Caco-2 (cell line): ENCODE data around the gene ATG12. TPM values are rescaled to one million over a fixed set of nuclear protein-coding genes. Genes with fewer than 3 reads are reported as not detected.

Source experiments
- BruUV-seq: library from RNA; stranded (reverse); fragments of 400-500 nt; replicated peaks from 2 replicates; lab custom pipeline; 2021; lab: Mats Ljungman, UMichigan
- CTCF ChIA-PET: fragments of 300-600 bp; sonication (Branson Sonifier 250); formaldehyde crosslinking; loops from one replicate; lab custom pipeline; 2022; ENCODE audit warnings: antibody characterized with exemption; lab: Charles Lee
- POLR2A ChIA-PET: fragments of 300-600 bp; sonication (Branson Sonifier 250); formaldehyde crosslinking; loops from one replicate; lab custom pipeline; 2022; ENCODE audit warnings: antibody characterized with exemption; lab: Charles Lee
- DNase-seq, 2 experiments: peaks; one replicate each; pipeline versions ENCODE4 v3.0.0 to v3.0.0-alpha.2; 2020 to 2022
- H3K27me3 ChIP-seq: replicated peaks from 2 replicates; pipeline ENCODE4 v1.6.0; 2011; ENCODE audit warnings: low read length; ENCODE audit not compliant: control insufficient read depth, insufficient read depth
- H3K36me3 ChIP-seq: 2 replicates; pipeline ENCODE4 v1.5.1; 2011; ENCODE audit warnings: low read length; ENCODE audit not compliant: control insufficient read depth, insufficient read depth
- H3K4me1 ChIP-seq: fragments of 250-450 bp; sonication (Bioruptor Pico); 2 replicates; pipeline ENCODE4 v1.5.1; 2020; ENCODE audit warnings: mild to moderate bottlenecking
- H3K4me3 ChIP-seq: 2 replicates; pipeline ENCODE4 v1.5.1; 2011; ENCODE audit warnings: low read depth, mild to moderate bottlenecking, control low read depth, low read length
- H3K9me3 ChIP-seq: fragments of 250-450 bp; sonication (Bioruptor Pico); 2 replicates; pipeline ENCODE4 v1.5.1; 2020; ENCODE audit warnings: mild to moderate bottlenecking, moderate library complexity
- H3K27ac Mint-ChIP-seq: one replicate; pipeline ENCODE4 v1.8.0; 2022; ENCODE audit warnings: mixed read lengths; ENCODE audit not compliant: unreplicated experiment
- H3K27me3 Mint-ChIP-seq: one replicate; pipeline ENCODE4 v1.8.0; 2022; ENCODE audit warnings: mixed read lengths; ENCODE audit not compliant: insufficient read depth, unreplicated experiment
- H3K36me3 Mint-ChIP-seq: one replicate; pipeline ENCODE4 v1.8.0; 2022; ENCODE audit warnings: mild to moderate bottlenecking, mixed read lengths; ENCODE audit not compliant: insufficient read depth, unreplicated experiment
- H3K4me1 Mint-ChIP-seq: one replicate; pipeline ENCODE4 v1.8.0; 2022; ENCODE audit warnings: low read depth, mixed read lengths; ENCODE audit not compliant: unreplicated experiment
- H3K4me3 Mint-ChIP-seq: one replicate; pipeline ENCODE4 v1.8.0; 2022; ENCODE audit warnings: mild to moderate bottlenecking, moderate library complexity, mixed read lengths; ENCODE audit not compliant: unreplicated experiment
- H3K9me3 Mint-ChIP-seq: one replicate; pipeline ENCODE4 v1.8.0; 2022; ENCODE audit warnings: mixed read lengths; ENCODE audit not compliant: unreplicated experiment
- intact Hi-C: fragments of 100-400 bp; cut with micrococcal nuclease; formaldehyde crosslinking; loops from one replicate; pipeline ENCODE4 v1.10.0; 2022; ENCODE audit not compliant: unreplicated experiment
- total RNA-seq: library from RNA; stranded (reverse); gene quantifications from 2 replicates; pipeline ENCODE4 v1.2.3, GENCODE V29; 2022
- TF ChIP-seq, protein P1 (sequence below), 2 experiments: fragments of 200-600 bp in 1 of 2; IDR thresholded peaks; 1 replicate in 1 of 2; 2 replicates in 1 of 2; pipeline versions ENCODE4 v1.5.1 to v1.8.0; 2011 to 2022; ENCODE audit warnings: antibody characterized with exemption in 1 of 2, control low read depth in 1 of 2, inconsistent platforms in 1 of 2, low read depth in 1 of 2, low read length in 1 of 2, mild to moderate bottlenecking in 1 of 2, moderate library complexity in 1 of 2; ENCODE audit not compliant: insufficient read depth in 1 of 2, severe bottlenecking in 1 of 2, unreplicated experiment in 1 of 2

ATG12 gene
- total RNA-seq, 1 experiment from 2014 or later = 46.8 TPM

DNA sequence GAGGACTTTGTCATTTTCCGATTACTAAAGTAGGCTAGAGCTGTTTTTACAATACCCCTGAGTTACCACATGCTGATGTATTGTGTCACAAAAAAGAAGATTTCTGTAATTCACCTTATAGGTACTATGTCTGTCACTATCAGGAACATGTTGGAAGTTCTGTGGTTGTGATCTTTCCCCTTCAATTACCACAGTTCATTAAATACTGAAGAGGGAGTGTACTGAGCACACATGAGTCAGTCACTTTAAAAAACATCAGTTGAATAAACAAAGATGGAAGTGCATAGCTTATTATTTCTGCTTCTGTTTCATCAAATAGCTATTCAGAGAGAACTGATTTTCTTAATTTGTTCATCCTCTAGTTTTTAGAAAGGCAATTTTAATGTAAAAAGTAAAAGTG lies 32.0 kb upstream of the ATG12 start:
- POLR2A ChIA-PET = no interaction called here
- H3K27me3 ChIP-seq = no peaks in the 10 kb centered on the region
- H3K9me3 ChIP-seq = no peaks in the 10 kb centered on the region
- H3K36me3 ChIP-seq = no peaks in the 10 kb centered on the region; the same call in 1 of the 2 replicates
- Mint-ChIP-seq H3K27ac (no peak overlapping the region), H3K4me3 (no peak overlapping the region), H3K36me3 (peaks cover 16% of the 10 kb centered on the region), H3K4me1 (peaks cover 19% of the 10 kb centered on the region), H3K9me3 (no peaks in the 10 kb centered on the region), H3K27me3 (no peaks in the 10 kb centered on the region)
- TF ChIP-seq, protein P1, sequence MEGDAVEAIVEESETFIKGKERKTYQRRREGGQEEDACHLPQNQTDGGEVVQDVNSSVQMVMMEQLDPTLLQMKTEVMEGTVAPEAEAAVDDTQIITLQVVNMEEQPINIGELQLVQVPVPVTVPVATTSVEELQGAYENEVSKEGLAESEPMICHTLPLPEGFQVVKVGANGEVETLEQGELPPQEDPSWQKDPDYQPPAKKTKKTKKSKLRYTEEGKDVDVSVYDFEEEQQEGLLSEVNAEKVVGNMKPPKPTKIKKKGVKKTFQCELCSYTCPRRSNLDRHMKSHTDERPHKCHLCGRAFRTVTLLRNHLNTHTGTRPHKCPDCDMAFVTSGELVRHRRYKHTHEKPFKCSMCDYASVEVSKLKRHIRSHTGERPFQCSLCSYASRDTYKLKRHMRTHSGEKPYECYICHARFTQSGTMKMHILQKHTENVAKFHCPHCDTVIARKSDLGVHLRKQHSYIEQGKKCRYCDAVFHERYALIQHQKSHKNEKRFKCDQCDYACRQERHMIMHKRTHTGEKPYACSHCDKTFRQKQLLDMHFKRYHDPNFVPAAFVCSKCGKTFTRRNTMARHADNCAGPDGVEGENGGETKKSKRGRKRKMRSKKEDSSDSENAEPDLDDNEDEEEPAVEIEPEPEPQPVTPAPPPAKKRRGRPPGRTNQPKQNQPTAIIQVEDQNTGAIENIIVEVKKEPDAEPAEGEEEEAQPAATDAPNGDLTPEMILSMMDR (IDR thresholded peaks at IDR 0.05; ENCODE audit: insufficient read depth in 1 of 2, low read depth in 1 of 2, low read length in 1 of 2, severe bottlenecking in 1 of 2, unreplicated experiment in 1 of 2) = no peak
- intact Hi-C loops = no loop called here
- peaks cover 19% of the 10 kb centered on the region for H3K4me1 ChIP-seq
- CTCF ChIA-PET = no interaction called here
- BruUV-seq = no TSS peak
- no peak overlapping the region for H3K4me3 ChIP-seq
- DNase-seq = no peak

DNA sequence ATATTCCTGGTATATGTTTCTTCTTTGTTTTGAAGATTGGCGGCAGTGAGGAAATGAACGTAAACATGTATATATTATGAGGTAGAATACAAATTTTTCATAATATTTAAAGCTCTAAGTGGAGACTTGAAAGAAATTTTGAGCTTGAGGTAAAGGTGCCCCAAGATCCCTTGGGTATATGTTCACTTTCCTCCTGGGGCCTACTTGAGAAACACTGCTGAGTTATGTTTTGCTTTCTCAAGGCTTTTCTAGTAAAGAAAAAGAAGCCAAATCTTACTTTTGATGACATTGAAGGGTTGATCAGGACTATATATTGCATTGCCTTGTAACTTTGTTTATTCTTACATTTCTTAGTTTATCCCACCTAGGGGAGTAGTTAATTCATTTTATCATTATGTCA lies 31.1 kb upstream of the ATG12 start:
- ChIA-PET CTCF (no interaction called here), POLR2A (no interaction called here)
- Mint-ChIP-seq H3K4me1 (peaks cover 20% of the 10 kb centered on the region), H3K4me3 (no peak overlapping the region), H3K27ac (no peak overlapping the region), H3K27me3 (no peaks in the 10 kb centered on the region), H3K9me3 (no peaks in the 10 kb centered on the region), H3K36me3 (peaks cover 16% of the 10 kb centered on the region)
- H3K27me3 ChIP-seq = no peaks in the 10 kb centered on the region
- BruUV-seq = no TSS peak
- H3K4me3 ChIP-seq = no peak overlapping the region
- no peaks in the 10 kb centered on the region for H3K9me3 ChIP-seq
- H3K36me3 ChIP-seq = no peaks in the 10 kb centered on the region; the same call in 1 of the 2 replicates
- intact Hi-C loops = no loop called here
- TF ChIP-seq, protein P1 (IDR thresholded peaks at IDR 0.05; ENCODE audit: insufficient read depth in 1 of 2, low read depth in 1 of 2, low read length in 1 of 2, severe bottlenecking in 1 of 2, unreplicated experiment in 1 of 2) = no peak
- DNase-seq = no peak
- peaks cover 27% of the 10 kb centered on the region for H3K4me1 ChIP-seq

GRCh38 chr5:115869256-115869795 lies 28.0 kb upstream of the ATG12 start:
- no TSS peak for BruUV-seq
- CTCF ChIA-PET = interaction anchor here (0.6 kb wide), 1 partner anchor 38 kb away, joined by 3 read pairs; no protein-coding TSS in a partner anchor

More at GRCh38 chr5:115869256-115869795, 28.0 kb upstream of the ATG12 start:
- intact Hi-C loops = no loop called here
- H3K27me3 Mint-ChIP-seq = no peaks in the 10 kb centered on the region
- peaks cover 8% of the 10 kb centered on the region for H3K36me3 Mint-ChIP-seq
- peak overlapping the region; percentile 30 for H3K27ac Mint-ChIP-seq
- DNase-seq = peak in 1 of 2 experiments; percentile 10
- Histone ChIP-seq H3K27me3 (no peaks in the 10 kb centered on the region), H3K9me3 (no peaks in the 10 kb centered on the region), H3K4me1 (peaks cover 35% of the 10 kb centered on the region), H3K4me3 (no peak overlapping the region), H3K36me3 (no peaks in the 10 kb centered on the region; the same call in 1 of the 2 replicates)
- peaks cover 30% of the 10 kb centered on the region for H3K4me1 Mint-ChIP-seq
- peak overlapping the region; percentile 28 for H3K4me3 Mint-ChIP-seq
- POLR2A ChIA-PET = no interaction called here
- no peaks in the 10 kb centered on the region for H3K9me3 Mint-ChIP-seq
- TF ChIP-seq, protein P1 (IDR thresholded peaks at IDR 0.05; ENCODE audit: insufficient read depth in 1 of 2, low read depth in 1 of 2, low read length in 1 of 2, severe bottlenecking in 1 of 2, unreplicated experiment in 1 of 2) = no peak
